ENCODE results near the gene HSPA1L. TPM values are rescaled to one million over a fixed set of nuclear protein-coding genes. Genes with fewer than 3 reads are reported as not detected.

The HSPA1L gene
- total and polyA plus RNA-seq, 3 experiments from 2014 or later = 3.0 to 3.8 (median 3.5) TPM

DNA sequence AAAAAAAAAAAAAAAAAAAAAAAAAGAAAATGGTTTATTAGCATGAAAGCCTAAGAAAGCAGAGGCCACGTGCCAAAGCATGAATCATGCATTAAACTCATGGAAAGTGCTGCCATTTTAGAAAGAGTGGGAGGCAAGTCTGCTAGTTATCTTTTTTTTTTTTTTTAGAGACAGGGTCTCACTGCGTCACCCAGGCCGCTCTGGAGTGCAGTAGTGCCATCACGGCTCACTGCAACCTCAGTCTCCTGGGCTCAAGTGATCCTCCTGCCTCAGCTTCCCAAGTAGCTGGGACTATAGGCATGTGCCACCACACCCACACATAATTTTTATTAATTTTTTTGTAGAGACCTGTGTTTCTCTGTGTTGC is 43.1 kb downstream of the HSPA1L start:
- H3K27ac ChIP-seq (ENCODE audit: low read depth, low read length) = no peak overlapping the region
- H3K36me3 ChIP-seq (ENCODE audit: insufficient read depth, low read length) = no peaks in the 10 kb centered on the region
- Mint-ChIP-seq H3K36me3 (no peaks in the 10 kb centered on the region), H3K9me3 (peaks cover 0 to 5% (median 0%) of the 10 kb centered on the region in 5 donors), H3K4me1 (peaks cover 32 to 44% (median 37%) of the 10 kb centered on the region in 3 donors), H3K4me3 (peak overlapping the region in 6 of 7 donors; percentile 62 to 84 (median 72)), H3K27me3 (peaks cover 0 to 2% of the 10 kb centered on the region in 2 donors), H3K27ac (peak overlapping the region in 6 of 8 donors; percentile 12 to 83 (median 55))
- no peak for DNase-seq
- H3K4me3 ChIP-seq (ENCODE audit: low read length) = no peak overlapping the region
- no peaks in the 10 kb centered on the region for H3K9me3 ChIP-seq (ENCODE audit: low read length)
- peaks cover 51% of the 10 kb centered on the region for H3K4me1 ChIP-seq (ENCODE audit: insufficient read depth, low read length)
- CTCF ChIA-PET = interaction anchor here (0.9 to 4.0 kb wide), 4 partner anchors 34 to 58 kb away, joined by 3 to 42 read pairs (median 3); partner anchors contain the start of genes CLIC1, DDAH2 and MSH5
- H3K27me3 ChIP-seq (ENCODE audit: insufficient read depth, low read length, poor library complexity, severe bottlenecking) = no peaks in the 10 kb centered on the region
- POLR2A ChIA-PET = interaction anchor here (0.6 to 1.7 kb wide), 2 partner anchors 32 to 172 kb away, joined by 3 to 12 read pairs; partner anchors contain the start of gene MSH5

- CTCF ChIA-PET = interaction anchor here (1.0 to 4.0 kb wide), 11 partner anchors 10 to 59 kb away, joined by 3 to 42 read pairs (median 6); partner anchors contain the start of genes CLIC1, DDAH2, LSM2 and MSH5
- Histone ChIP-seq H3K4me1 (ENCODE audit: insufficient read depth, low read length) (peaks cover 40% of the 10 kb centered on the region), H3K27me3 (ENCODE audit: insufficient read depth, low read length, poor library complexity, severe bottlenecking) (no peaks in the 10 kb centered on the region), H3K9me3 (ENCODE audit: low read length) (no peaks in the 10 kb centered on the region), H3K27ac (ENCODE audit: low read depth, low read length) (no peak overlapping the region), H3K4me3 (ENCODE audit: low read length) (no peak overlapping the region), H3K36me3 (ENCODE audit: insufficient read depth, low read length) (no peaks in the 10 kb centered on the region)
- Mint-ChIP-seq H3K4me1 (peaks cover 26 to 35% (median 29%) of the 10 kb centered on the region in 3 donors), H3K27ac (peak overlapping the region in 3 of 8 donors; percentile 64 to 81 (median 76)), H3K9me3 (peaks cover 0 to 5% (median 0%) of the 10 kb centered on the region in 5 donors), H3K27me3 (peaks cover 0 to 2% of the 10 kb centered on the region in 2 donors), H3K4me3 (peak overlapping the region in 1 of 7 donors; percentile 23), H3K36me3 (no peaks in the 10 kb centered on the region)
- POLR2A ChIA-PET = no interaction called here
- peak in 1 of 5 donors; percentile 10 for DNase-seq
These were observed 44.2 kb downstream of the HSPA1L start for GRCh38 chr6:31770860-31771259.

DNA sequence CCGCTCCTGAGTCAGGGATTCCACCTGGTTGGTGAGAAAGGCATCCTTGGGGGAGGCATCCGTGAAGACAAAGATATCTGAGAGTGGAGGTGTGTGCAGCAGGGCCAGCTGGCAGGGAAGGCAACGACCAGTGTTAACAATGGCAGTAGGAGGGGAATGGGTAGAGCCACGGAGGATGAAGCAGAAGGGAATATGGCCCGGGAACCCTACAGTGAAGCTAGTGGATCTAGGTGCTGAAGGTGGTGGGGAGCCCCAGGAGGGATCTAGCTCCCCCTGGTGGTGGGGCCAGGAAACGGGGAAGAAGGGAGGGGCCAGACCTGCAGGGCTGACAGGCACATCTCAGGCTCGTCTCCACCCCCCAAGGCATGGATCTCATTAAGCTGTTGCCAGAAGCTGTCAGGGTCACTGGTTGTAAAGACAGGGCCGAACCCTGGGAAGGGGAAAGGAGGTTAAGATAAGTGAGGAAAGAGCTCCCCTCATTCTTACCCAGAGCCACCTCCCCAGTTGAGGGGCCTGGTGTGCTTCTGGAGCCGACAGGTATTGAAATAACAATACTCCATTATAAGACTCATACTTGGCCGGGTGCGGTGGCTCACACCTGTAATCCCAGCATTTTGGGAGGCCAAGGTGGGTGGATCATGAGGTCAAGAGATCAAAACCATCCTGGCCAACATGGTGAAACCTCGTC is 45.3 kb downstream of the HSPA1L start:
- peak; percentile 69 to 85 (median 74) for DNase-seq
- no peaks in the 10 kb centered on the region for H3K36me3 ChIP-seq (ENCODE audit: insufficient read depth, low read length)
- H3K27ac ChIP-seq (ENCODE audit: low read depth, low read length) = no peak overlapping the region
- peak overlapping the region in 6 of 8 donors; percentile 4 to 82 (median 67) for H3K27ac Mint-ChIP-seq
- H3K9me3 ChIP-seq (ENCODE audit: low read length) = no peaks in the 10 kb centered on the region
- H3K36me3 Mint-ChIP-seq = no peaks in the 10 kb centered on the region
- H3K27me3 Mint-ChIP-seq = no peaks in the 10 kb centered on the region
- ChIA-PET POLR2A (interaction anchor here (0.6 to 1.2 kb wide), 6 partner anchors 9 to 65 kb away, joined by 3 to 5 read pairs (median 4); partner anchors contain the start of gene MSH5), CTCF (interaction anchor here (0.6 to 4.0 kb wide), 28 partner anchors 9 to 189 kb away, joined by 3 to 42 read pairs (median 5); partner anchors contain the start of genes ABHD16A, CLIC1, DDAH2 and HSPA1A)
- H3K4me1 Mint-ChIP-seq = peaks cover 22 to 29% (median 27%) of the 10 kb centered on the region in 3 donors
- H3K9me3 Mint-ChIP-seq = peaks cover 0 to 5% (median 0%) of the 10 kb centered on the region in 5 donors
- H3K4me3 ChIP-seq (ENCODE audit: low read length) = no peak overlapping the region
- peaks cover 33% of the 10 kb centered on the region for H3K4me1 ChIP-seq (ENCODE audit: insufficient read depth, low read length)
- no peaks in the 10 kb centered on the region for H3K27me3 ChIP-seq (ENCODE audit: insufficient read depth, low read length, poor library complexity, severe bottlenecking)
- H3K4me3 Mint-ChIP-seq = peak overlapping the region in 1 of 7 donors; percentile 63

GRCh38 chr6:31768363-31769257 is 46.5 kb downstream of the HSPA1L start:
- POLR2A ChIA-PET = no interaction called here
- Mint-ChIP-seq H3K4me3 (no peak overlapping the region), H3K27ac (peak overlapping the region in 3 of 8 donors; percentile 7 to 54 (median 36)), H3K27me3 (no peaks in the 10 kb centered on the region), H3K36me3 (peaks cover 0 to 1% (median 0%) of the 10 kb centered on the region in 3 donors), H3K4me1 (peaks cover 22 to 29% (median 27%) of the 10 kb centered on the region in 3 donors), H3K9me3 (peaks cover 0 to 5% (median 0%) of the 10 kb centered on the region in 5 donors)
- CTCF ChIA-PET = interaction anchor here (1.1 to 4.0 kb wide), 13 partner anchors 17 to 188 kb away, joined by 3 to 42 read pairs (median 8); partner anchors contain the start of genes CLIC1, DDAH2, LSM2 and MSH5
- no peaks in the 10 kb centered on the region for H3K27me3 ChIP-seq (ENCODE audit: insufficient read depth, low read length, poor library complexity, severe bottlenecking)
- peaks cover 33% of the 10 kb centered on the region for H3K4me1 ChIP-seq (ENCODE audit: insufficient read depth, low read length)
- H3K9me3 ChIP-seq (ENCODE audit: low read length) = no peaks in the 10 kb centered on the region
- no peak for DNase-seq
- no peak overlapping the region for H3K27ac ChIP-seq (ENCODE audit: low read depth, low read length)
- no peak overlapping the region for H3K4me3 ChIP-seq (ENCODE audit: low read length)
- no peaks in the 10 kb centered on the region for H3K36me3 ChIP-seq (ENCODE audit: insufficient read depth, low read length)

GRCh38 chr6:31767096-31767645 is 47.9 kb downstream of the HSPA1L start:
- H3K27ac Mint-ChIP-seq = no peak overlapping the region
- no peaks in the 10 kb centered on the region for H3K27me3 ChIP-seq (ENCODE audit: insufficient read depth, low read length, poor library complexity, severe bottlenecking)
- peaks cover 20% of the 10 kb centered on the region for H3K4me1 ChIP-seq (ENCODE audit: insufficient read depth, low read length)
- no peak overlapping the region for H3K4me3 ChIP-seq (ENCODE audit: low read length)
- H3K9me3 Mint-ChIP-seq = peaks cover 0 to 3% (median 0%) of the 10 kb centered on the region in 5 donors
- POLR2A ChIA-PET = no interaction called here
- peaks cover 14 to 18% (median 16%) of the 10 kb centered on the region in 3 donors for H3K4me1 Mint-ChIP-seq
- no peaks in the 10 kb centered on the region for H3K27me3 Mint-ChIP-seq
- H3K9me3 ChIP-seq (ENCODE audit: low read length) = no peaks in the 10 kb centered on the region
- H3K4me3 Mint-ChIP-seq = no peak overlapping the region
- no peak overlapping the region for H3K27ac ChIP-seq (ENCODE audit: low read depth, low read length)
- H3K36me3 Mint-ChIP-seq = peaks cover 0 to 1% (median 0%) of the 10 kb centered on the region in 3 donors
- H3K36me3 ChIP-seq (ENCODE audit: insufficient read depth, low read length) = no peaks in the 10 kb centered on the region
- CTCF ChIA-PET = interaction anchor here (0.9 to 1.5 kb wide), 2 partner anchors 37 to 63 kb away, joined by 3 read pairs; no protein-coding TSS in a partner anchor
- no peak for DNase-seq

- H3K4me1 Mint-ChIP-seq = peaks cover 8 to 10% (median 9%) of the 10 kb centered on the region in 3 donors
- Histone ChIP-seq H3K27ac (ENCODE audit: low read depth, low read length) (no peak overlapping the region), H3K36me3 (ENCODE audit: insufficient read depth, low read length) (no peaks in the 10 kb centered on the region), H3K9me3 (ENCODE audit: low read length) (no peaks in the 10 kb centered on the region), H3K27me3 (ENCODE audit: insufficient read depth, low read length, poor library complexity, severe bottlenecking) (no peaks in the 10 kb centered on the region), H3K4me3 (ENCODE audit: low read length) (no peak overlapping the region), H3K4me1 (ENCODE audit: insufficient read depth, low read length) (peaks cover 11% of the 10 kb centered on the region)
- CTCF ChIA-PET = no interaction called here
- H3K9me3 Mint-ChIP-seq = no peaks in the 10 kb centered on the region
- no peak overlapping the region for H3K4me3 Mint-ChIP-seq
- peaks cover 0 to 1% (median 0%) of the 10 kb centered on the region in 3 donors for H3K36me3 Mint-ChIP-seq
- DNase-seq = no peak
- H3K27ac Mint-ChIP-seq = peak overlapping the region in 1 of 8 donors; percentile 65
- H3K27me3 Mint-ChIP-seq = no peaks in the 10 kb centered on the region
- POLR2A ChIA-PET = no interaction called here
These were observed 48.9 kb downstream of the HSPA1L start for GRCh38 chr6:31765910-31766794.

- Histone ChIP-seq H3K27me3 (ENCODE audit: insufficient read depth, low read length, poor library complexity, severe bottlenecking) (no peaks in the 10 kb centered on the region), H3K4me1 (ENCODE audit: insufficient read depth, low read length) (peaks cover 6% of the 10 kb centered on the region), H3K27ac (ENCODE audit: low read depth, low read length) (no peak overlapping the region), H3K4me3 (ENCODE audit: low read length) (no peak overlapping the region), H3K9me3 (ENCODE audit: low read length) (no peaks in the 10 kb centered on the region), H3K36me3 (ENCODE audit: insufficient read depth, low read length) (no peaks in the 10 kb centered on the region)
- Mint-ChIP-seq H3K36me3 (peaks cover 0 to 3% (median 3%) of the 10 kb centered on the region in 3 donors), H3K4me3 (no peak overlapping the region), H3K4me1 (peaks cover 5 to 7% (median 6%) of the 10 kb centered on the region in 3 donors), H3K27me3 (no peaks in the 10 kb centered on the region), H3K9me3 (no peaks in the 10 kb centered on the region), H3K27ac (peak overlapping the region in 1 of 8 donors; percentile 68)
- ChIA-PET POLR2A (no interaction called here), CTCF (no interaction called here)
- DNase-seq = no peak
These were observed 49.5 kb downstream of the HSPA1L start for GRCh38 chr6:31765559-31765909.
